Stimulated activated CD8-positive, alpha-beta memory T cell treated with anti-CD3 and anti-CD28 coated beads, Interleukin-7, amount 100 ng/mL, for 1 hour (primary cell): ENCODE measurements around the gene ATAD3B.
"Not testable (repeated sequence)": the region's sequence is repeated elsewhere in the genome, so short reads cannot be mapped to it uniquely, and the experiment has no call there.

Experiments used
- DNase-seq, 2 donors: peaks; one replicate each; pipeline ENCODE4 v3.0.0-alpha.2; 2020; ENCODE audit warnings: low read depth in 2 of 2

Gene ATAD3B

DNA sequence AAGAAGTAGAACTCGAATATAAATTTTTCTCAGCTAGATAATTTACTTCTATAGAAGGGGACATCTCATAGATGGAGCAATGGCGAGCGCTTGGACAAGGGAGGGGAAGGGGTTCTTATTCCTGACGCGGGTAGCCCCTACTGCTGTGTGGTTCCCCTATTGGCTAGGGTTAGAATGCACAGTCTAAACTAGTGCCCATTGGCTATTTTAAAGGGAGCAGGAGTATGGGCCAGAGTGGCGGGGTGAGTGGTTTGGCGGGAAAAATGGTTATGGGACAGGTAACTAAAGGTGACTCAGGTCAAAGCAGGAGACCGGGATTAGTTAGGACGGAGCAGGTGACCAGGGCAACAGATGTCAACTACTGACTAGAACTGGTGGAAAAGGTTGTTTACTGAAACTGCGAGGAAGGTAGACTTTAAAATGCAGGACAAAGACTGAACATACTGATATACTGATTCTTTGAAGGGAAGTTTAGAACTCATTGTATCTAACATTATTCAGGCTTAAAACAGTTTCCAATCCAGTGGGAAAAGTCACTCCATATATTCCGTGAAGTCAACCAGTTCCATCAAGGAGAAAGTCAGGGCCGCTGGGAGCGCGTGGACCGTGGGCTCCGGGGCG lies 39.5 kb downstream of the ATAD3B start:
- no peak for DNase-seq

DNA sequence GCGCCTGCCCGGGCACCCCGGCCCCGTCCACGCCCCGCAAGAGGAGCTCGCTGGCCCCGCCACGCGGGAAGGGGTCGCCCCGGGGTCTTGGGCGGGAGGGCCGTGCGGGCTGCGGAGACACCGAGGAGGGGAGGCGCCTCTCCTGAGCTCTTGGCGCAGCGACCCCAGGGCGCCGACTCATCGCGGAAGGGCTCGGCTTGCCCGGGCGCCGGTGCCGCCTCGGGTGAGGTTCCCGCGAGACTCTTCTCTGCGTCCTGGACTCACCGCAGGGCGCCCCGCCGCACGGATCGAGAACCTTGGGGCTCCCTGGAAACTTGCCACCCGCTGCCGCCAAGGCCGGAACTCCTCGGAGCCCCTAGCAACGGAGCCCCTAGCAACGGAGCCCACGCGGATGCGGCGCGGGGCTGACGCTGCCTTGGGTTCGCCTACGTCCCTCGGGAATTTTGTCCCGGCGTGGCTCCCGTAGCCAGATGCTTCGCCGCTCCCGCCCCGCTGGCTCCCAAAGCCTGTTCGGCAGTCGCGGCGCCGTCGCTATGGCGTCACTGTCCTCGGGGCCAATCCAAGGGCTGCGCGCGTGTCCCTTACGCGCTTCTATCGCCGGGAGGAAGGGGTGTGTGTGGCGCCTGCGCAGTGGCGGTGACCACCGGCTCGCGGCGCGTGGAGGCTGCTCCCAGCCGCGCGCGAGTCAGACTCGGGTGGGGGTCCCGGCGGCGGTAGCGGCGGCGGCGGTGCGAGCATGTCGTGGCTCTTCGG lies 40.1 kb downstream of the ATAD3B start, which contains the start of gene ATAD3A:
Gene ATAD3A, plus strand, starts transcription at position 630 of the 753 bp plus-strand sequence. Its CDS starts 107 bp downstream, at position 737.
- DNase-seq = peak; percentile 86 to 88

DNA sequence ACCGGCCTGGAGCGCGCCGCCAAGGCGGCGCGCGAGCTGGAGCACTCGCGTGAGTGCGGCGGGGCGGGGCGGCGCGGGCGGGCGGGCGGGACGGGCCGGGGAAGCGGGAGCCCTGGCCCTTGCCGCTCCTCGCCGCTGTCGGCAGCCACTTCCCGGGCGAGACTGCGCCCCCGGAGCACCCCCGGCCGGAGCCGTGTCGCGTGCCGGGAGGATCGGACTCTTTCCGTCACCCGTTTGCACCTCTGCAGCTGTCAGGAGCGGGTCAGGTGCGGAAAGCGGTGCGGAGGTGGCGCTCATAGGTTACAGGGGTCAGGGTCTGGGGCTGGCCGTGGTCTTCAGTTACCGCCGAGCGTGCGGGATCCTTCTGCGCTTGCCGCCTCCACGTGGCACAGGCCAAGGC lies 40.9 kb downstream of the ATAD3B start:
- not testable (repeated sequence) for DNase-seq

DNA sequence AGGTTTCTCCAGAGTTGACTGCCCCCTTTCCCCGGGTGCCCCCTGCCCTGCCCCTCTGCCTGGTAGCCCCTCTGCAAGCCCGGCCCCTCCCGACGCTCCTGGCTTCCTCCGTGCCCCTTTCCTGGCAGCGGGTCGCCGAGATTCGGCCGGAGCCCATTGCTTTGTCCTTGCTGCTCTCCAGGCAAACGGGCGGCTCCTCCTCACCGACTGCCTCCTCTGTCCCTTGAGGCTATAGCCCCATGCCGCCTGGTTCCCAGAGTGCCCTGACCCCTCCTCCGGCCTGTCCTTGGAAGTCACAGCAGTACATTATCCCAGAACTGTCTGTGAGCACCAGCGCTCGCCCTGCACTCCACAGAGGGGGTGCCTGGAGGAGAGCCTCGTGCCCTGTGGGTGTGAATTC lies 42.1 kb downstream of the ATAD3B start:
- not testable (repeated sequence) for DNase-seq

DNA sequence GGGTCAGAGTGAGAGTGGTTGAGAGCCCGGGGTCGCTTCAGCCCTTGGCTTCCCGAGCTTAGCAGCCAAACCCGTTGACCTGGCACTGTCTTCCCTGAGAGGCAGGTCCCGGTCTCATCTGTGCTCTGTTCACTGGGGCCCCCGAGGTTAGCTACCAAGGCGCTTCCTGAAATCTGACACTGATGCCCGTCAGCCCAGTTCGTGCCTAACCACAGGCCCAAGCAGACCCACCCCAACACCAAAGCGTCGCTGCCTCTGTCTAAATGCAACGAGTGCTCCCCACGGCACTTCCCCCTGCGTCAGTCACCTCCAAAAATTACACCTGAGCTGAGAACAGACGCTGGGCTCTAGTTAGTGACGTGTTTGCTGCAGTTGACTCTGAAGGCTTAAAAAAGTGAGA lies 42.8 kb downstream of the ATAD3B start:
- not testable (repeated sequence) for DNase-seq

DNA sequence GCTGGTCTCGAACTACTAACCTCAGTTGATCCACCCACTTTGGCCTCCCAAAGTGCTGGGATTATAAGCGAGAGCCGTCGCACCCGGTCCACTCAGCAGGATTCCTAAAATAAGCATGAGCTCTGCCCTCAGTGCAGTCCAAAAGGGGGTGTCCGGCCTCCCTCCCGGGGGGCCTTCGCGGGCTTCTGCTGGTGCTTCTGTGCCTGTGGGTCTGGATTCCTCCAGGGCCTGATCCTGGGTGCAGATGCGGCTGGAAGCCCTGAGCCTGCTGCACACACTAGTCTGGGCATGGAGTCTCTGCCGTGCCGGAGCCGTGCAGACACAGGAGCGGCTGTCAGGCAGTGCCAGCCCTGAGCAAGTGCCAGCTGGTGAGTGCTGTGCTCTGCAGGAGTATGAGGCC lies 45.4 kb downstream of the ATAD3B start:
- not testable (repeated sequence) for DNase-seq

DNA sequence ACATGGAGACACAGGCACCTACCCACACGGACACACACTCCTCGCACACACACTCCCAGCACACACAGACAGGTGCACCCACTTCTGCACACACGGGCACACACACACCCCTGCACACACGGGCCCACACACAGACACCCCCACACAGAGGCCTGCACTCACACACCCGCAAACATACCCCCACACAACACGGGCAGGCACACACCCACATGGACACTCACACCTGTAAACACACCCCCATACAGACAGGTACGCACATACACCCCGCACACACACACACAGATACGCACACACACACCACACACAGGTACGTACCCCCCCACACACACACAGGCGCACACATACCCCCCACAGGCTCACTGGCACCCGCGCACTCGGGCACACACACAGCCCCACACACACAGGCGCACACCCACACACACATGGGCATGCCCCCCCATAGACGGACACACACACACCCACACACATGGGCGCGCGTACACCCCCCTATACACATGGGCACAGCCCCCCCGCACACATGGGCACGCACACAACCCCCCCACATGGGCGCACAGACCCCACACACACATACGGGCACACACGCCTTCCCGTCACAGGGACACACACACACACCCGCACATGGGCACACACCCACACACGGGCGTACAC lies 46.5 kb downstream of the ATAD3B start:
- no peak for DNase-seq

DNA sequence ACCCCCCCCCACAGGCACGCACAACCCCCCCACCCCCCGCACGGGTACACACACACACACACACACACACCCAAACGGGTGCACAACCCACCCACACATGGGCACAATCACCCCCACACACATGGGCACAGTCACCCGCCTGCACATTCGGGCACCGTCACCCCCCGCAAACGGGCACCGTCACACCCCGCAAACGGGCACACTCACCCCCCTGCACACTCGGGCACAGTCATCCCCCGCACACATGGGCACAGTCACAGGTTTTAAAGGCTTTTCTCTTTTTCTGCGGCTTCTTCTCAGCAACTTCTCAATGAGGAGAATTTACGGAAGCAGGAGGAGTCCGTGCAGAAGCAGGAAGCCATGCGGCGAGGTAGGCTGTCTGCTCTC lies 47.0 kb downstream of the ATAD3B start:
- DNase-seq = not testable (repeated sequence)

DNA sequence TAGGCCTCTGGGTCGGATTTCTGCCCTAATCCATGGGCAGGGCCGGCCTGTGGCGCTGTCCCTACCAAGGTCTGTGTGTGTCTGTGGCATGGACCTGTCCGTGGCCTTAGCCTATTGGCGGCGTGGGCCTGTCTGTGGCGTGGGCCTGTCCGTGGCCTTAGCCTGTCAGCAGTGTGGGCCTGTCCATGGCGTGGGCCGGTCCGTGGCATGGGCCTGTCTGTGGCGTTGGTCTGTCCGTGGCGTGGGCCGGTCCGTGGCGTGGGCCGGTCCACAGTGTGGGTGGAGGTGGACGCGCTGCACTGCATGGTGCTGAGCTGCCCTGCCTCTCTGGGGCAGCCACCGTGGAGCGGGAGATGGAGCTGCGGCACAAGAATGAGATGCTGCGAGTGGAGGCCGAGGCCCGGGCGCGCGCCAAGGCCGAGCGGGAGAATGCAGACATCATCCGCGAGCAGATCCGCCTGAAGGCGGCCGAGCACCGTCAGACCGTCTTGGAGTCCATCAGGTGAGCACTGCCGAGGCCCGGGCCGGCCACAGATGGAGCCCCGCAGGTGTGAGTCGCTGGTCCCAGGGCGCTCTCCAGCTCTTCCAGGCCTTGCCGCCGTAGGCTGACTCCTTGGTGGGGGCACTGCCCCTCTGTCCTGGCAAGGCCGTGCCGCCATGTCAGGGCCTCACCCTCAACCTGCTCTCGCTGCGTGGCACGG lies 48.4 kb downstream of the ATAD3B start:
- DNase-seq = not testable (repeated sequence)

DNA sequence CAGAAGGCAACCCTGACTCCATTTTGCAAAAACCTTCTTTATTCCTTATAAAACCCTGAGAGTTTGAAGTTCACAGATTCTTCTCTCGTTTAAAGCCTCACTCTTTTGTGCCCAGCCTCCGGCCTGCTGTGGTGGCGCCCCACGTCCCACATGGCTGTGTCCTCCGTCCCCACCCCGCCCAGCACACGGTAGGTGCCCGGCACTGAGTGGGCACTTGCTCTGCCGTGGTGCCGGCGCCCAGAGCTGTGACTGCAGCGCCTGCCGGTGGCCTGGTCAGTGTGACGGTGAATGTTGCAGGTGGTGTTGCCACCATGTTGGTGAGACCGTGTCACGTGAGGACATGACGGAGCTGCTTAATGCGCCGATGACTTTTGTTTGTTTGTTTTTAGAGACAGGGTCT lies 49.8 kb downstream of the ATAD3B start:
- no peak for DNase-seq

DNA sequence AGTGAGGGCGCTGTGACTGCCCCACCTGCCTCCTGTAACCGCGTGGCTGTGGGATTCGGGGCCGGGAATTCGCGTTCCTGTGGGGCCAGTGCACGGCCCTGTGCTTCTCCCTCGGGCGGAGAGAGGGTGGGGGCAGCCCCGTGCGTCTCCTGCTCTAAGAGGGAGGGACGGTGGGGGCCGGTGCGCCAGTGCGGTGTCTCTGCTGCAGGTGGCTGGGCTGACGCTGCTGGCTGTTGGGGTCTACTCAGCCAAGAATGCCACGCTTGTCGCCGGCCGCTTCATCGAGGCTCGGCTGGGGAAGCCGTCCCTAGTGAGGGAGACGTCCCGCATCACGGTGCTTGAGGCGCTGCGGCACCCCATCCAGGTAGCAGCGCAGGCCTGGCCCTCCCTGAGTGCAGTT lies 51.0 kb downstream of the ATAD3B start:
- DNase-seq = not testable (repeated sequence)

DNA sequence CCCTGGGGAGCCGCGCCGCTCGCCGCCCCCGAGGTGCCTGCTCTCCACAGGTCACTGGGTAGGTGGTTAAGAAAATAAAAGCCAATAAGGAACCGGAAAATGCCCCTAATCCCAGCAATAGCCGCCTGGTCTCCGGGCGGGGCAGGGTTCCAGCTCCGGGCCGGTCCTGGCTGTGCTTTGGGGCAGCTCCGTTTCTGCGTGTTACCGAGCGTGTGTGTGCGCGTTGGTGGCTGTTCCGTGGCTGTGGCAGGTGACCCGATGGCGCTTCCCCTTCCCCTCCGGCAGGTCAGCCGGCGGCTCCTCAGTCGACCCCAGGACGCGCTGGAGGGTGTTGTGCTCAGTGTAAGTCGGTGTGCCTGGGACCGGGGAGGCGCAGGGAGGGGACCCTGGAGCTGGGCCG lies 51.7 kb downstream of the ATAD3B start:
- not testable (repeated sequence) for DNase-seq

DNA sequence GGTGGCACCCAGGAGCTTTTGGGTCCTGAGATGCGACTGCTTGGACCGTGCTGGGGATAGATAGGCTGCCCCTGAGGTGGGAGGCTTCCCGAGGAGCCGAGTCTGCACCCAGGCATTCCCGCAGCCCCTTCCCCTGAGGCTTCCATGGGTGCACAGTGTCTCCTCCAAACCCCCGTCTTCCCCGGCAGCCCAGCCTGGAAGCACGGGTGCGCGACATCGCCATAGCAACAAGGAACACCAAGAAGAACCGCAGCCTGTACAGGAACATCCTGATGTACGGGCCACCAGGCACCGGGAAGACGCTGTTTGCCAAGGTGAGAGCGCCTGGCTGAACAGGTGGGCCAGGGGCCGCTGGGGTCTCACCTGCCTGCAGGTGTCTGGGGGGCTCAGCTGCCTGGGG lies 52.1 kb downstream of the ATAD3B start:
- DNase-seq = not testable (repeated sequence)

DNA sequence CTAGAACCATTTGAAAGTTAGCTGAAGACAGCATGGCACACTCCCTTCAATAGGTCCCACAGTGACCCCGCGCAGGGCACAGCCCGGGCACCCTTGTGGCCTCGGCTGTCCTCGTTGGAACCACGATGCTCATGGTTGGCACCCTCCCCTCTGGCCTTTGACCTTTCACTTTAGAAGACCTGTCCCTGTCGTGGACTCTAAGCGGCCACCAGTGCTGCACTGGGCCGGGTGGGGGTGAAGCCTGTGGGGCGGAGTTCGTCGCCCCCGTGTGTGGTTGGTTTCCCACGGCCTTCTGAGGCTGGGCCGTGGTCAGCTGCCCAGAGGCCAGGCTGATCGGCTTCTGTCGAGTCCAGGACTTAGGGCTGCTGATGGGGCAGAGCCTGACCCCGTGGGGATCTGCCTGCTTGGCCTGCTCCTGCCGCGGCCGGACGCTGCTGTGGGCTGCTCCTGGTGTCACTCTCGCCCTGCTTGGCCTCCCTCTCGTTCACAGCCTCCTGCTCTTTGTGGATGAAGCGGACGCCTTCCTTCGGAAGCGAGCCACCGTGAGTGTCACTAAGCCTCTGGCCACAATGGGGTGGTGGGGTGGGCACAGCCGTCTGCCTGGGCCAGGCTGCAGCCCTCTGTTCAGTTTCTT lies 53.3 kb downstream of the ATAD3B start:
- not testable (repeated sequence) for DNase-seq

DNA sequence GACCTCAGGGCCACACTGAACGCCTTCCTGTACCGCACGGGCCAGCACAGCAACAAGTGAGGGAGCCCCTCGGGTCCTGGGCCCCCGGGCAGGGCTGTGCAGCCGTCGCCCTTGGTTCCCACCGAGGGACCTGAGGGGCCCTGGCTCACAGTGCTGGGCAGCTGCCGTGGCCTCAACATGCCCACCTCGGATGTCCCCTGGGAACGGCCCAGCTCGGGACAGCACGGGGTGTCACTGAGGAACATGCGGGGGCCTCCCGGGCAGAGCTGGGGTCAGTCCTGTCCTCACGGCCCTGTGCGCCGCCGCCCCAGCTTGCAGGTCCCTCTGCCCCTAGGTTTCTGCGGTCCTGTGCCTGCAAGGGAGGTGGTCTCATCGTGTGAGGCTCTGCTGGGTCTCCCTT lies 54.9 kb downstream of the ATAD3B start:
- not testable (repeated sequence) for DNase-seq

DNA sequence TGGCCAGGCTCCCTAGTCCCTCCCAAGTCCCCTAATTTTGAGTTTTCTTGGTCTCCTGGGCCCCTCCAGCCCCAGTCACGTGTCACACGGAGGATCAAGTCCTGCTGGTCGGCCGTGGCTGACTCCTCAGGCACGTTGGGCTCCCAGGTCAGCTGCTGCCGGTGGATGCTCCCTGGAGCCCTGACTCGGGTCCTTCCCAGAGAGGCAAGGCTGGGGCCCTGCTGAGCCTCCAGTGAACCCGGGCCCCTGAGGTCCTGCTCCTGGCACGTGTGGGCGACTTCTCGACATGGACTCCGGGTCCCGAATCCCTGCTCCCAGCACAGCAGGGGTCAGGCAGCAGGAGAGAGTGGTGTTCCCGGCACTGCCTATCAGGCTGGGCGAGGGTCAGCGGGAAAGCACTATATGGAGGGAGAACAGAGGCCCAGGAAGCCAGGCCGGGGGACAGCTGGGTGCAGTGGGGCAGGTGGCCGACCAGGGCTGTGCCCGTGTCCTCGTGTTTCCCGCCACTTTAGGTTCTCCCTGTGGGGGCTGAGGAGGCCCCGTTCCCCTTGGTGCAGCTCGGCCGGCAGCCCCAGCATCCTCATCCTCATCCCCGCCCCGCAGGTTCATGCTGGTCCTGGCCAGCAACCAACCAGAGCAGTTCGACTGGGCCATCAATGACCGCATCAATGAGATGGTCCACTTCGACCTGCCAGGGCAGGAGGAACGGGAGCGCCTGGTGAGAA lies 55.7 kb downstream of the ATAD3B start:
- no peak for DNase-seq

DNA sequence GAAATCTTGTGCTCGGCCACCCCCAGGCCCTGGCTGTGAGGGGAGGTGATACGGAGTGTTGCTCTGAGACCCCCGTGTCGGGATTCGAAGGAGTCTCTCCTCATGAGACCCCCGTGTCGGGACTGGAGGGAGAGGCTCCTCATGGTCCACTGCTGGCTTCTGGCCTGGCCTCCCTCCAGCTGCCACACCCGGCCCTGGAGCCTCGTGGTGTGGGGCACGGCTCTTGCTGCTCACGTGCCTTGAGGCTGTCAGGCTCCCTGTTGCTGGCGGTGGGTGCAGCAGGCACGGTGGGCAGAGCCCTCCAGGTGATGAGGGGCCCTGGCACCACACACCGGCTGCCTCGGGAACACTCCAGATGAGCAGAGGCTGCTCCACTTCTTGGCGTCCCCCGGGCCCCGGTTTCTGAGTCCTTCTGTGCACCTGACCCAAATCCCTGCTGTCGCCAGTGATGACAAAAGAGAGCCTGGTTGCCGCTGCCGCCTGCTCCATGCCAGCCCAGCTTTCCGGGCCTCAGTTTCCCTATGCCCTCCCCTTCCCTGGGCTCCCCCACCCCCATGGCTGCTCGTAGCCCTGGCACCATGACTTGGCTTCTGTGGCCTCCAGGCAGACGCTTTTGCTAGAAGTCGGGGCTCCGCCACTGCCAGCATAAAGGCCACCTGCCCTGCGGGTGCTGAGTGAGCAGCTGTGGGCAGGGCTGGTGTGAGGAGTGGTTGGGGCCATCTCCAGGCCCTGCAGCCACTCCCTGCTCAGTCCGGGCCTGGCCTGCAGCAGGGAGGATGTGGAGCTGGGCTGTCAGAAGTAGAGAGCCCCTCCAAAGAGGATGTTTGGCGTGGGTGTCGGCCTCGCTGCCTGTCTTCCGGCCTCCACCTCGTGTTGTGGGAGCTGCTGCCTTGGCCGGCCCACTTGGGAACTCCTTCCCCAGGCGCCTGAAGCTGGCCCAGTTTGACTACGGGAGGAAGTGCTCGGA lies 57.0 kb downstream of the ATAD3B start:
- DNase-seq = no peak

DNA sequence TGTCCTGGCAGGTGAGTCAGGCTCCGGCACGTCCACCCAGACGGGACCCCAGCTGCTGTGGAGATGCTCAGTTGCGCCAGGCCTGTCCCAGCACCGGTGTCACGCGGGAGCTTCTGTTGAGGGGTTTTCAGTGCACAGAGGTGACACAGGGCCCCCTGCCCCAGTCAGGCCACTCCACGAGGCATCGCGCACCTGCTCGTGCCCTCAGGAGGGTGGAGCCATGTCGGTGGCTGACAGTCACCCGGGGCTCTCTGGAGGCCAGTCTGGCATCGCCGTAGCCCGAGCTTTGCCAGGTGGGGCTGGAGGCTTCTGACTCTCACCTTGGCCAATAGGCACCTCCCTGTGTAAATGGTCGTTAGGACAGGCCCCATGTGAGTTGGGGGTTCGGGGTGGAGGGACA lies 57.8 kb downstream of the ATAD3B start:
- DNase-seq = no peak

DNA sequence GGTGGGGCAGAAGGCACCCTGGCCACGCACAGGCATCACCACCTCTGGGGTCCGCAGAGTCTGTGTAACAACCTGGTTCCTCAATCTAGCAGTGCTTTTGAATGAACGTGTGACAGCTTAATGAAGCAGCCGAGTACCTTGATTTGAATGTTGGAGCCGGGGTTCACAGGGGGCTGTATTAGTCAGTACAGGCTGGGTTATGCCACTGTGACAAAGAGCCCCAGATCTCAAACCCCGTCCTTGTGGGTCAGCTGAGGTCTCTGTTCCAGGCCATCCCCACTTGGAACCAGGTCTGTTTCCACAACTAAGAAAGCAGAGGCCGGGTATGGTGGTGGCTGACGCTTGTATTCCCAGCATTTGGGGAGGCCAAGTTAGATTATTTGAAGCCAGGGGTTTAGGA lies 58.4 kb downstream of the ATAD3B start:
- no peak for DNase-seq

DNA sequence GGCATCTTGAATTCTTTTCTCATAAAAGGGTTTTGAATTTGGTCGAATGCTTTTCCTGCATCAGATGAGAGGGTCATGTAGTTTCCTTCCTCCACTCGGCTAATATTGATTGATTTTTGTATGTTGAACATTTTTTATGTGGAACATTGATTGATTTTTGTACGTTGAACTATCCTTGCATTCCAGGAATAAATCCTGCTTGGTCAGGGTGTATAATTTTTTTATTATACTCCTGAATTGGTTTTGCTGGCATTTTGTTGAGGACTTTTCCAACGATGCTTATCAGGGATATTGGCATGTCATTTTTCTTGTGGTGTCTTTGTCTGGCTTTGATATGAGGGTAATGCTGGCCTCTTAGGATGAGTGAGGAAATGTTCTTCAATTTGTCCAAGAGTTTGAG lies 60.4 kb downstream of the ATAD3B start:
- no peak for DNase-seq
